SK-N-SH (cell line): Measurements from ENCODE around the gene OR6C75. TPM values are rescaled to one million over a fixed set of nuclear protein-coding genes. Genes with fewer than 3 reads are reported as not detected.

ENCODE experiments used
- CTCF ChIA-PET: fragments of 300-600, 350-600 bp; formaldehyde crosslinking; extraction: SDS; loops from one replicate; lab custom pipeline; 2021; lab: Yijun Ruan, JAX
- POLR2A ChIA-PET: fragments of 350-600 bp; sonication (Branson Sonifier 250); formaldehyde crosslinking; extraction: SDS; loops from one replicate; lab custom pipeline; 2020; ENCODE audit warnings: antibody characterized with exemption, inconsistent platforms; lab: Yijun Ruan, JAX
- DNase-seq: peaks from one replicate; pipeline ENCODE4 v3.0.0; 2012
- H2AFZ ChIP-seq: fragments of 200-600 bp; sonication (generic); 2 replicates; pipeline ENCODE4 v1.8.1; 2016; ENCODE audit warnings: antibody characterized with exemption, mild to moderate bottlenecking, low read depth
- H3F3A ChIP-seq: fragments of 200-600 bp; sonication (generic); replicated peaks from 2 replicates; pipeline ENCODE3; 2016; ENCODE audit warnings: antibody characterized with exemption, mild to moderate bottlenecking; ENCODE audit not compliant: insufficient read depth
- H3K27ac ChIP-seq, 2 experiments: fragments of 200-500 bp in 1 of 2; fragments of 200-600 bp in 1 of 2; sonication (Bioruptor generic) in 1 of 2; sonication (generic), shearing (Covaris generic) in 1 of 2; 2 replicates each; pipeline versions ENCODE4 v1.5.1 to v1.6.1; 2014 to 2016; ENCODE audit warnings: low read depth in 2 of 2, inconsistent platforms in 1 of 2, low read length in 1 of 2, mild to moderate bottlenecking in 1 of 2, mixed read lengths in 1 of 2
- H3K27me3 ChIP-seq: fragments of 200-600 bp; sonication (generic), shearing (Covaris generic); 2 replicates; pipeline ENCODE4 v1.6.1; 2016; ENCODE audit warnings: mixed run types; ENCODE audit not compliant: insufficient read depth
- H3K36me3 ChIP-seq, 2 experiments: fragments of 200-500 bp in 1 of 2; fragments of 200-600 bp in 1 of 2; sonication (Bioruptor generic) in 1 of 2; sonication (generic) in 1 of 2; replicated peaks in 1 of 2; 2 replicates each; pipeline versions ENCODE3 to v1.5.1; 2014 to 2016; ENCODE audit warnings: low read length in 1 of 2, mild to moderate bottlenecking in 1 of 2; ENCODE audit not compliant: insufficient read depth in 2 of 2, control insufficient read depth in 1 of 2
- H3K4me1 ChIP-seq, 2 experiments: fragments of 200-500 bp in 1 of 2; fragments of 200-600 bp in 1 of 2; sonication (Bioruptor generic) in 1 of 2; sonication (generic), shearing (Covaris generic) in 1 of 2; 2 replicates each; pipeline versions ENCODE4 v1.5.1 to v1.6.1; 2014 to 2016; ENCODE audit warnings: low read depth in 1 of 2, low read length in 1 of 2, mixed run types in 1 of 2; ENCODE audit not compliant: insufficient read depth in 2 of 2, control insufficient read depth in 1 of 2
- H3K4me2 ChIP-seq: fragments of 200-600 bp; sonication (generic), shearing (Covaris generic); 2 replicates; pipeline ENCODE4 v1.6.1; 2017; ENCODE audit warnings: mixed run types
- H3K4me3 ChIP-seq, 2 experiments: fragments of 200-500 bp in 1 of 2; fragments of 200-600 bp in 1 of 2; sonication (Bioruptor generic) in 1 of 2; sonication (generic), shearing (Covaris generic) in 1 of 2; 2 replicates each; pipeline versions ENCODE4 v1.5.1 to v1.8.1; 2014 to 2016; ENCODE audit warnings: low read depth in 2 of 2, inconsistent platforms in 1 of 2, low read length in 1 of 2, mild to moderate bottlenecking in 1 of 2, mixed read lengths in 1 of 2, moderate library complexity in 1 of 2
- H3K79me2 ChIP-seq: fragments of 200-600 bp; sonication (generic); 2 replicates; pipeline ENCODE4 v1.8.1; 2017; ENCODE audit warnings: mild to moderate bottlenecking; ENCODE audit not compliant: insufficient read depth
- H3K9ac ChIP-seq: fragments of 200-600 bp; sonication (generic); 2 replicates; pipeline ENCODE4 v1.6.1; 2017; ENCODE audit warnings: mixed run types
- H3K9me2 ChIP-seq: fragments of 200-600 bp; sonication (generic); 2 replicates; pipeline ENCODE4 v1.6.1; 2017; ENCODE audit warnings: mixed run types
- H3K9me3 ChIP-seq: fragments of 200-600 bp; sonication (generic); 2 replicates; pipeline ENCODE4 v1.6.1; 2017; ENCODE audit warnings: mixed run types, mild to moderate bottlenecking, moderate library complexity
- H4K20me1 ChIP-seq: fragments of 200-600 bp; sonication (generic); 2 replicates; pipeline ENCODE4 v1.6.1; 2017; ENCODE audit warnings: mild to moderate bottlenecking, mixed run types; ENCODE audit not compliant: insufficient read depth
- EP300 ChIP-seq, 2 experiments: IDR thresholded peaks; 2 replicates each; pipeline versions ENCODE4 v1.4.0 to v1.6.1; 2012; ENCODE audit warnings: borderline replicate concordance in 1 of 2, low read depth in 1 of 2, low read length in 1 of 2
- FOXJ3 ChIP-seq: sonication (generic); formaldehyde crosslinking; IDR thresholded peaks from 2 replicates; pipeline ENCODE4 v1.5.1; 2020; ENCODE audit warnings: mild to moderate bottlenecking, missing genetic modification reagents
- GABPA ChIP-seq: IDR thresholded peaks from 2 replicates; pipeline ENCODE4 v1.4.0; 2012; ENCODE audit warnings: low read depth, mild to moderate bottlenecking
- IRF3 ChIP-seq: fragments of 150-350 bp; IDR thresholded peaks from 2 replicates; pipeline ENCODE4 v1.6.1; 2016; ENCODE audit warnings: mild to moderate bottlenecking, low read depth, low read length
- MAX ChIP-seq: IDR thresholded peaks from 2 replicates; pipeline ENCODE4 v1.4.0; 2012; ENCODE audit warnings: low read depth
- MEF2A ChIP-seq: IDR thresholded peaks from 2 replicates; pipeline ENCODE4 v1.4.0; 2012; ENCODE audit warnings: low read depth, borderline replicate concordance
- MXI1 ChIP-seq: IDR thresholded peaks from 2 replicates; pipeline ENCODE4 v1.6.1; 2012; ENCODE audit warnings: mild to moderate bottlenecking, low read depth, low read length, improper control_type of control experiment
- NFIC ChIP-seq: IDR thresholded peaks from 2 replicates; pipeline ENCODE4 v1.4.0; 2012; ENCODE audit warnings: borderline replicate concordance
- PBX3 ChIP-seq: IDR thresholded peaks from 2 replicates; pipeline ENCODE4; 2012
- POLR2AphosphoS5 ChIP-seq: IDR thresholded peaks from 2 replicates; pipeline ENCODE4 v1.6.1; 2012; ENCODE audit warnings: low read depth, low read length
- RAD21 ChIP-seq: IDR thresholded peaks from 2 replicates; pipeline ENCODE4 v1.6.1; 2012; ENCODE audit warnings: mild to moderate bottlenecking, low read length
- RCOR1 ChIP-seq: fragments of 150-350 bp; IDR thresholded peaks from 2 replicates; pipeline ENCODE4 v1.6.1; 2017; ENCODE audit warnings: antibody characterized with exemption, low read length
- REST ChIP-seq: IDR thresholded peaks from 2 replicates; pipeline ENCODE4 v1.6.1; 2012; ENCODE audit warnings: mild to moderate bottlenecking, low read depth, low read length, moderate library complexity
- RXRA ChIP-seq: IDR thresholded peaks from 2 replicates; pipeline ENCODE4 v1.4.0; 2012; ENCODE audit warnings: low read depth, mild to moderate bottlenecking, borderline replicate concordance
- SIN3A ChIP-seq: IDR thresholded peaks from 2 replicates; pipeline ENCODE4 v1.6.1; 2012; ENCODE audit warnings: low read depth, mild to moderate bottlenecking, low read length, moderate library complexity, borderline replicate concordance
- TEAD4 ChIP-seq: IDR thresholded peaks from 2 replicates; pipeline ENCODE4 v1.4.0; 2012; ENCODE audit warnings: mild to moderate bottlenecking, borderline replicate concordance; ENCODE audit not compliant: insufficient read depth
- USF1 ChIP-seq: IDR thresholded peaks from 2 replicates; pipeline ENCODE4 v1.4.0; 2012; ENCODE audit warnings: low read depth, borderline replicate concordance
- YY1 ChIP-seq: IDR thresholded peaks from 2 replicates; pipeline ENCODE4 v1.4.0; 2012; ENCODE audit warnings: low read depth, mild to moderate bottlenecking
- WGBS: methylation state at CpG from one replicate; pipeline ENCODE4 v1.1.6; 2017; ENCODE audit warnings: low lambda C conversion rate; 5-methylcytosine and 5-hydroxymethylcytosine counted together
- polyA plus RNA-seq, 3 experiments: library from polyadenylated mRNA; depleted of rRNA; stranded (reverse); fragments of >200 nt; gene quantifications; 2 replicates each; pipeline ENCODE4 v1.2.3, GENCODE V29; 2012

Gene OR6C75
- polyA plus RNA-seq, 1 of the 3 experiments (the other 2 are of a cell fraction), result not detected

GRCh38 chr12:55330446-55330845 is 32.3 kb upstream of the OR6C75 start, which contains the start of gene OR6C3:
Gene OR6C3 (plus strand): TSS chr12:55330746. CDS start chr12:55331701, 955 bp downstream.
- no peaks in the 10 kb centered on the region; the same call in 1 of the 2 replicates for H3K27me3 ChIP-seq
- TF ChIP-seq RCOR1, result no peak
- no peak for TF ChIP-seq POLR2AphosphoS5
- no peak for TF ChIP-seq RAD21
- TF ChIP-seq GABPA, result no peak
- no peak for TF ChIP-seq FOXJ3
- TF ChIP-seq MAX, result no peak
- TF ChIP-seq REST, result no peak
- TF ChIP-seq MXI1, result no peak
- TF ChIP-seq NFIC, result no peak
- no peak for TF ChIP-seq YY1
- no peak for TF ChIP-seq EP300 (IDR thresholded peaks at IDR 0.05; ENCODE audit: borderline replicate concordance in 1 of 2, low read depth in 1 of 2, low read length in 1 of 2)
- TF ChIP-seq USF1, result no peak
- no peak for TF ChIP-seq IRF3
- TF ChIP-seq MEF2A, result no peak
- no peak for TF ChIP-seq RXRA
- no peak for TF ChIP-seq SIN3A
- no peak for TF ChIP-seq TEAD4
- TF ChIP-seq PBX3, result no peak
- H3F3A ChIP-seq, result peaks cover 3% of the 10 kb centered on the region
- no peak within 1 kb of the TSS for H3K9ac ChIP-seq
- ChIA-PET CTCF (interaction anchor here (1.0 kb wide), 1 partner anchor 11 kb away, joined by 3 read pairs; no protein-coding TSS in a partner anchor), POLR2A (no interaction called here)
- 44% methylated on average over 1 of the region's 1 CpG for WGBS
- no peaks in the 10 kb centered on the region for H3K4me1 ChIP-seq
- no peak for DNase-seq
- no peaks in the 10 kb centered on the region for H3K36me3 ChIP-seq
- H3K9me2 ChIP-seq, result no peaks in the 10 kb centered on the region
- no peak within 1 kb of the TSS for H3K27ac ChIP-seq
- no peak within 1 kb of the TSS for H3K4me3 ChIP-seq
- H3K79me2 ChIP-seq, result no peaks in the 10 kb centered on the region
- H2AFZ ChIP-seq, result no peak within 1 kb of the TSS
- H3K9me3 ChIP-seq, result no peaks in the 10 kb centered on the region
- H4K20me1 ChIP-seq, result no peaks in the 10 kb centered on the region
- H3K4me2 ChIP-seq, result no peak within 1 kb of the TSS
